GM18909 (cell line): ENCODE data around the gene FBN2.
A peak's percentile ranks its signal among the peaks of the same experiment; 100 is the strongest.

ENCODE experiments used
- ATAC-seq: cut with Tn5 transposase; IDR thresholded peaks from one replicate; pipeline ENCODE4 v1.9.1; 2021; ENCODE audit warnings: mild to moderate bottlenecking; ENCODE audit not compliant: unreplicated experiment, poor library complexity

Gene FBN2

GRCh38 chr5:128264564-128265360 lies 273.3 kb downstream of the FBN2 start:
- ATAC-seq: no peak

DNA sequence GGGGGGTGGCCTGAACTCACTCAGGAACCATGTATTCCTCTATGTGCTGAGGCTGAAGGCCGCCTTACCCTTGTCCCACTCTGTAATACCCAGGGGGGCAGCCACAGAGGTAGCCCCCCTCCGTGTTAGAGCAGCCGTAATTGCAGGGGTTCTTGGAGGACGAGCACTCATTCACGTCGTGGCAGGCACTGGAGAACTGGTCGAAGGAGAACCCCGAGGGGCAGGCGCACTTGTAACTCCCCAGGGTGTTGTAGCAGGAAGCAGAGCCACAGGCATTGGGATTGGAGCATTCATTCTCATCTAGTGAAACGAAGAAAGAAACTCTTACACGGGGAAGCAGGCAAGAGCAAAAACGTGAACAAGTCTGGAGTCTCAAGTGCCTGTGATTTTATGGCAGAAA lies 274.7 kb downstream of the FBN2 start:
- ATAC-seq: no peak

GRCh38 chr5:128262911-128263310 lies 275.1 kb downstream of the FBN2 start:
- ATAC-seq: no peak

- ATAC-seq: no peak
These were observed 278.4 kb downstream of the FBN2 start for GRCh38 chr5:128259607-128260021.

DNA sequence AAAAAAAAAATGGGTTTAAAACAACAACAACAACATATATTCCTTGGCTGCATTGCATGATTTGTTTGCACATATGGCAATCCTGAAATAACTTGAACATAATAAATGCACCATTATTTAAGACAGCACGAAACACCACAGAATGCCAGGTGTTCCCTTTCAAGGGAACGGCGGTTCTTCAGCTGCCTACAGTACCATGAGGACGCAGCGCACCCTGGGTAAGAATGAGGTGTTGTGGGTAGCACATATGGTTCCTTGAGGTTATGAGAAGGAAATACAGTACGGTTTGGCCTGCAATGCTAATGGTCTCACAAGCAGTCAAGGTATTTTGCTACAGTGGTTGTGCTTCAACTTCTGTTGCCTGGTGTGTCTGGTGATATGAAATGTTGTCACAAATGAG lies 279.7 kb downstream of the FBN2 start:
- no peak for ATAC-seq

GRCh38 chr5:128257076-128257475 lies 281.0 kb downstream of the FBN2 start:
- no peak for ATAC-seq

DNA sequence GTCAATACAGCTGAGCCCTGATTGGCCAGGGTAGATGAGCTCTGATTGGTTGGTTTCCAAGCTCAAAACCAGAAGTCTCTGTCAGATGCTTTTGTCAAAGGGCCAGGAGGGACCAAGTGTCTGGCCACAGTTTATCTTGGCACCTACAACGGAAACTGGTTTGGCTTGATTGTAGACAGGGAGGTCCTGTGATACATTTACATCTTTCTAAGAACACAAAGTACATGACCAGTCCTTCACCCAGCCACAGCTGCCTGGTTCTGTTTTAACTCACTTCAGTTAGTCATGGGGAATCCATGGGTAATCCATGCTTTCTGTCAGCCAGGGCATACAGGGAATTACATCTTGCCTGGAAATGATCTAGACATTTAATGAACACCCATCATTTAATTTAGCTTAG lies 283.3 kb downstream of the FBN2 start:
- ATAC-seq: no peak

- no peak for ATAC-seq
These were observed 284.2 kb downstream of the FBN2 start for GRCh38 chr5:128253880-128254279.

GRCh38 chr5:128253161-128253560 lies 284.9 kb downstream of the FBN2 start:
- ATAC-seq: no peak

DNA sequence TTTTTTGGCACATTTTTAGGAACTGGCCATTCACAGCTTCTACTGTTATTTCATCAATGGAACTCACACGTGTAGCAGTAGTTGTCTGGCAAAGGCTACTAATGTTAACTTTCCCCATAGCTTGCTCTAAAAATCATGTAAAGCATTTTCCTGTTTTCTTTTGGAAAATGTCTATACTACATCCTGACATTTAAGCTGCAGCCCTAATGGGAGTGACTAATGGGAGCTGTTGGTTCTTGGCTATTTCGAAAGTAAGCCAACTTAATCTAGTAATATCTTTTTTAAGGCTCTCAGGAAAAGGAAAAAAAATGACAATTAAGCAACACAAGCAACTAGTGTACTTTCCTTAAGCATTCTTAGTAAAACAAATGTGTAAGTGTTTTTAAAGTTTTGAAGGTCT lies 285.3 kb downstream of the FBN2 start:
- no peak for ATAC-seq

DNA sequence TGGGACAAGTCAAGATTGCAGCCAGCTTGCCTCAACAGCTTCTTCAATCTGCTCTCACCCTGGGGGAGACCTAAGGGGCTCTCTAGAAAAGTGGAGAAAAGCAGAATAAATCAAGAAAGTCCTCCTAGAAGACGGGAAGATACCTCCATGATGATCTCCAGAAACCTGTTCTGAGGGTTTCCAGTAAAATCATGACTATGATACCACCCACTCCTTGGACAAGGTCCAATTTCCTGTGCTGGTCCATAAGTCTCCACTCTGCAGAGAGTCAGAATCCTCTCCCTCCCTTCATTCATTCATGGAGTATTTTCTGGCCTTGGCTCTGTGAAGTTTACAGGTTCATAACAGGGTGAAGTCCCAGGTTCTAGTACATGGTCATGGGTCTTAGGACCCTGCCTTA lies 285.8 kb downstream of the FBN2 start:
- ATAC-seq: no peak

GRCh38 chr5:128245974-128246373 lies 292.1 kb downstream of the FBN2 start:
- no peak for ATAC-seq

DNA sequence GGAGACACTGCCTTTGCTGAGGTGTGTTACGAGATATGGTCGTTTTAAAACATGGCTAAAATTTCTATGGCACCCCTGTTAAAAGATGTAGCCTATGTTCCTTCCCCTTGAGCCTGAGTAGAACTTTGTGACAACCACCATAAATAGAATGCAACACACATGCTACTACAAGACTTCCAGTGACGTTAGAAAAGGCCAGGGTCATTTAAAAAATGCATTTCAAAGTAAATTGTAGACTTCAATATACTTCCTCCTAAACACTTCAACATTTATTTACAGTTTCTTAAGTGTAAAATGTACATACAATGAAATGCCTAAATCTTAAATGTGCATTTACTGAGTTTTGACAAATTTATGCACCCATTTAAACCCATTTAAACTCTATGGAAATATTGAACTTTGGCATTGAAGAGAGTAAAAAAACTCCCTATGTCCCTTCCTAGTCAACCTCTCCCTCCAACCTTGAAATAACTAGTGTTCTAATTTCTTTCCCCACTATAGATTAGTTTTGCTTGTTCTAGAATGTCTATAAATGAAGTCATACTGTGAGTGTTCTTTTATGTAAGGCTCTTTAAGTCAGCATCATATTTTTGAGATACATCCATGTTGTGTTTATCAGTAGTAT lies 294.0 kb downstream of the FBN2 start:
- no peak for ATAC-seq

DNA sequence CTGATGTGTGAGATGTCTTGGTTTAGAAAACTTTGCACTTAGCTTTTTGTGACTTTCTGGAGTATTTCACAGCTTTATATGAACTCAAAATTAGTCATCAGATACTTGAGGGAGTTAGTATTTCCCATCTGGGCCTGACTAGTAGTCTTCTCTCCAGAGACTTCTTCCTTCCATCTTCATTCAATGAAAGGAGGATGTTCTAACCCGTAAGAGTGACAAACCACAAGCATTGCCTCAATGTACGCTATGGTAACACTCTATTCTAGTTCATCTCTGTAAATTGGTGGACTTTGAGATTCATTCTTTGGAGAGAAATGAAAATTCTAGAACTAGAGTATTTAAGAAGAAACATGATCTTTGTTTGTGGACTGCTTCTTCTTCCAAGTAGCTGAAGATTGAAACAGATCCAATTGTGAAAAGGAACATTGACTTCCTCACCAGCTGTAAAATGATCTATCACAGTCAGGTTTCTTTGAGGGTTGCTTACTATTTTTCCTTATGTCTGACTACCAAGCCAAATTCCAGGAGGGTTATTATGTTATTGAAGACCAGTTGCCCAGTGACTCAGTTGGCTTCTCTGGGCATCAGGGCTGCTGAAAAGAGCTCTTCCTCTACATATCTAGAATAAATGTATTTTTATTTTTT lies 296.9 kb downstream of the FBN2 start:
- no peak for ATAC-seq

DNA sequence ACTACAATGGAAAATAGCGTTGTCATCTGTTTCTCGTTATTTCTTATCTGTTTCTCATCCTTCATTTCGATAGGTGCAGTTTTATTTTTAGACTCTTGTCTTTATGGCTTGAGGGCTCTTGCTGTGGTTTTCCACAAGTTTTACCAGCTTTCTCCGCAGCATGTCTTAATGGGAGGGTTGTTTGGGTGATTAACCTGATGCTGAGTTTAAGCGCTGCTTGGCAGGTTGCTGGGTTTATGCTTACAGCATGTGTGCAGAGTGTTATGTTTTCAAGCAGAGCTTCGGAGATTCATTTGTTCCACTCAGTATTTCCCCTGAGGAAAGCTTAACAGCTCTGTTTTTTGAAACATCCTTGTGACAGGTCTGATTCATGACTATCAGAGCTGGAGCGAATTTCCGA lies 300.5 kb downstream of the FBN2 start:
- no peak for ATAC-seq

DNA sequence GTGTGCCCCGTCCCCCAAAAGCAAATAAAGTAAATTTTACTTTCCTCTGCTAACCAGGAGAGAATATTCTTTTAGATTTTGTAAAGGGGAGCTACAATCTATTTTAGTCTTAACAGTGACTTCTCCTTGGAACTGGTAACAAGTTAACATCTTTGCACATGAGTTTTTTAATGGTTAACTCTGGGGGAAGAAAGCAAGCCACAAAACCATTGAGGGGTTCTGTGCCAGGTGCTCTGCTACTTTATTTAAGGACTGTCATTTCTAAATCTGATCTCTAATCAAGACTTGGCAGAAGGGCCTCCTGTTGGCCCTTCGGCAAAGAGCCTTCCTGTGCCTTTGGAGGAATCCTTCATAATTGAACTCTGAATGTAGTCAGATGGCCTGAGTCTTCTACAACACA lies 301.0 kb downstream of the FBN2 start:
- peak; percentile 68 for ATAC-seq

GRCh38 chr5:128236334-128236733 lies 301.7 kb downstream of the FBN2 start:
- ATAC-seq: no peak

GRCh38 chr5:128234928-128235641 lies 303.0 kb downstream of the FBN2 start:
- no peak for ATAC-seq

- no peak for ATAC-seq
These were observed 309.5 kb downstream of the FBN2 start for GRCh38 chr5:128228521-128228920.

DNA sequence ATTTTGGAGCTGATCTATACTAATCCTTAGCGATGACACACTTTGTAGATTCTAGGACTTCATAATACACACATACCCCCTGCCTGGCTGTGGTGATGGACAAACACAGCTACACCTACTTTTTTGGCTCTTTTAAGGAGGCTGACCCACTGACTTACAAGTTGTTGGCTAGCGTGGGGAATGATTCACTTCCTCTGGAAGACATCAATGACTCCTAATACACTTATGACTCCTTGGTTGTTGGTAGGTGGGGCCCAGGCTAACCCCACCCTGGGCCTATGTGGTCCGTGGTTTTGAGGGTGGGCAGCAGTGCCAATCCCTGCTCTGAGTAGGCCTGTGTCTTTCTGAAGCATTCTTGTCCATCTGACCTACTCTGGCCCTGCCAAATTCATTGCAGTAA lies 310.0 kb downstream of the FBN2 start:
- ATAC-seq: no peak
